HG03039 (cell line): ENCODE measurements around the gene LRP1B.
"Not testable (repeated sequence)": the region's sequence is repeated elsewhere in the genome, so short reads cannot be mapped to it uniquely, and the experiment has no call there.

Source experiments
- ATAC-seq: cut with Tn5 transposase; IDR thresholded peaks from one replicate; pipeline ENCODE4 v1.9.1; 2021; ENCODE audit warnings: mild to moderate bottlenecking, moderate library complexity; ENCODE audit not compliant: unreplicated experiment

LRP1B gene

DNA sequence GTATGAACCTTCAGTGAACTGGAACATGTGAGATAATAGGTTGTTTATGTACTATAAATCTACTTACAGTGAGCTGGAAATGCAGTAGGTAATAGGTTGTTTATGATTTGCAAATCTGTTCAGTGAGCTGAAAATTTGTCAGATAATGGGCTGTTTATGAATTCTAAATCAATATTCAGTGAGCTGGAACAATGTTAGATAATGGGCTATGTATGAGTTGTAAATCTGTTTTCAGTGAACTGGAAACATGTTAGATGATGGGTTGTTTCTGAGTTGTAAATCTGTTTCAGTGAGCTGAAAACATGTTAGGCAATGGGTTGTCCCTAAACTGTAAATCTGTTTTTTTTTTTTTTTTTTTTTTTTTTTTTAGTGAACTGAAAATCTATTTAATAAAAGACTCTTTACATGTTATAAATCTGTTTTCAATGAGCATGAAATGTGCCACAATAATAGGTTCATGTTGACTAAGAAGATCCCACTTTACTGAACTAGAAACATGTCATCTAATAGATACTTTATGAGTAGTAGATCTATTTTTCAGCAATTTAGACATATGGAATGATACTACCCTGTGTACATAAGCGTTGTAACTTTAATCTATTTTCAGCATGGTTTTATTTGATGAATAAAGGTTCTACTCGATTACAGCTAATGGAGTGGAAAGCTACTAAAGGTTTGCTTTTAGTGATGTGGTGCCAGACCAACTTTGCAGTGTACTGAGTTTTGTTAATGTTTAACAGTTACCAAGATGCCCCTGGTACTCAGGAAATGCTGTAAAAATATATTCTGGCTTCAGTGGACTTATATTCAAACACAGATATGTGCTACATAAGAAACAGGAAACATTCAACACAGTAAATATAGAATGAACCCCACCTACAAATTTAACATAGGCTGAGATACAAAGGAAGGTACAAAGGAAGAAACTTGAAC lies 1471.8 kb downstream of the LRP1B start:
- ATAC-seq = no peak

DNA sequence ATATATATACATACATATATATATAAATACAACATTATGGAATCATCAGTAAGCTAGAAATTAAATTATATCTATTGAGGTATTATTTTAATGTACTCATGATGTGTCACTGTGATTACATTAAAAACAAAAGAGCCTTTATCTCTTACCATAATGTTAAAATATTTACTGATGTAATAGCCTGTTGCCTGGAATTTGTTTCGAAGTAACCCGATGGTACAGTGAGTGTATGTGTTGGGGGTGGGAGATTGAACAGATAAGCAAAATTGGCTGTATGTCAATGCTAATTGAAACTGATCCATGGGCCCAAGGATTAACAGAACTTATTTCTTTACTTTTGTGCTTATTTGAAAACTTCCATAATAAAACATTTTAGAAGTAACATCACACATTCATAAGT lies 1473.2 kb downstream of the LRP1B start:
- ATAC-seq = no peak

DNA sequence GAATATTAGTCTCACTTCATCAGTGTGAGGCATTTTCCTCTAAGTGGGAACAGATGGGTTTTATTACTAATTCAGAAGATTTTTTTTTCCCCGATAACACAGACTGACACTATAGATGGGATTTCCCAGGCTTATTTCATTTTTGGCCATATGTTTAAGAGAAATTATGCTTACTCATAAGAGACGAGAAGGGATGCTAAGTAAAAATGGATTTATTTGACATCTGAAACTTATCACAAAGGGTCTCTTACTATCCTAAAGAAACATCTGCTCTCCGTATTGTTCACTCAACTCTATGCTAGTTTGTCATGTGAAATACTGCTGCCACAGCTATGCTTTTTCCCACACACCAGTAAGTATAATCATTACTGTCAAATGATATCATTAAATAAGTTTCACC lies 1476.3 kb downstream of the LRP1B start:
- ATAC-seq = no peak

DNA sequence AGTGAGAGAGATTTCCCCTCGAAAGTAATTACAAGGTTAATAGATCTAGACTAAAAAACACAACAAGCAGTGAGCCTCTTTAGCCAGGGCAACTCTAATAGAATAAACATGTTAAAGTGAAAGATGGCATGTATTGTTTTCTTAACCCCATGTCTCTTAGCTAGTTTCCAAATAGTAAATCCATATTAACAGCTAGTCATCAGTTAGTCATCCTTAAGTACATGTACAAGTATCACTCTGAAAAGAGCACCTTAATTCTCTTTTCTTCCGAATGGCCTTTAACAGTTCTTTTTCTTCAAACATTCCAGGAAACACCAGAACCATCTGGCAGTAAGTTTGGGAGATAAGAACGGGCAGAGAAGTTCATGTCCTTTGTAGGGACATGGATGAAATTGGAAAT lies 1480.0 kb downstream of the LRP1B start:
- no peak for ATAC-seq

DNA sequence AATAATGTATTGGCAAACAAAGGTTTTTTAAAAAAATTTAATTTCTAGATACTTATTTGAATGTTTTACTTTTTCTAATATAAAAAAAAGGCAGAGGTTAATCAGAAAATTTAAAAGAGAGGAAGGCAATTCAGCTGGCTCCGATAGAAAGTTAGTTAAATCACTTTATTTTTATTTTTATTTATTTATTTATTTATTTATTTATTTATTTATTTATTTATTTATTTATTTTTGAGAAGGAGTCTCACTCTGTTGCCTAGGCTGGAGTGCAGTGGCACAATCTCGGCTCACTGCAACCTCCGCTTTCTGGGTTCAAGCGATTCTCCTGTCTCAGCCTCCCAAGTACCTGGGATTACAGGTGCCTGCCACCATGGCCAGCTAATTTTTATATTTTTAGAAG lies 1480.7 kb downstream of the LRP1B start:
- ATAC-seq = not testable (repeated sequence)

DNA sequence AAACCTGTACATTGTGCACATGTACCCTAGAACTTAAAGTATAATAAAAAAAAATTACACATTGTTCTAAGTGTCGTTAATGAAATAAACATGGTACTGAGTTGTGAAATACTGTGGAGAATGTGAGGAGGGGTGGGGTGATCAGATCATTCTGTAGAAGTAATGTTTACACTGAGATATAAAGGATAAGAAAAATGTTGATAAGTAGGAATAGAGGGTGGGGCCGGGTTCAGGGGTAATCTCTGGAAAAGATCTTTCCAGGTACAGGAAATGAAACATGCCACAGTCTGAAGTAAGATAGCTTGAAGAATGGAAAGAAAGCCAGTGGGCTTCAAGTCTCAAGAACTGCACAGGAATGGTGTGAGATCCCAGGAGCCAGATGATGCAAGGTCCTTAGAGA lies 1482.4 kb downstream of the LRP1B start:
- no peak for ATAC-seq

DNA sequence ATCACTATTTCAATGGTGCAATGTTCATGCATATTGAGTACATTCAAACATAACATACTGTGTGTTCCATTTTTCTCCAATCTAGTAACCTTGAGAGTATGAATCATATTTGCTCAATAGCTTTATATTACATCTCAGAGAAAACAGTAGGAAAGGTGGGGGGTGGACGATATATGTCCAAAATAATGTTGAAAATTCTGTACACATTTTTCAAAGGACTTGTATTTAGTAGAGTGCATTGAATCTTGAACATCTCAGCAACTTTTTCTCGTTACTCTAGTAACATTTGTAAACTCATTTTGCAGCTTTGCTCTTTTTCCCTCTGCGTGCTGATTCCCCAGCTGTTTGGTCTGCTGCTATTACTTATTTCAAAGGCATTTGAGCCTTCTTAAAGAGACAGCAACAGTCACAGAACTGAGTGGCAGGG lies 1487.0 kb downstream of the LRP1B start:
- no peak for ATAC-seq

DNA sequence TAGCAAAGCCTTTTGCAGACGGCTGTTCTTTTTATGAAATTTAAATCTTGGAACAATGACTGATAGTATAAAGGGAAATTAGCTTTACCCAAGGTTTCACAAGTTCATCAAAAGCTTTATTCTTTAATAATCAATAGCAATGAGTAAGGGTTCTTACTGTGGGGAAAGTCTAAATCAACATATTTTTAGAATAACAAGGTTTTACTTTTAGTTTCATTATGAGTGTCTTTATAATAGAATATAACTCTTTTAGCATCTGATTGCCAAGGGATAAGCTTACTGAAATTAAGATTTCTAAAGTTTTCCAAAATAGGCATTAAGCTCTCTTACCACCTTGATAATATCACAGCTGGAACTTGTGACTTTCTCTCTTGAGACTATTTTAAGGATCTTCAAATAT lies 1489.7 kb downstream of the LRP1B start:
- ATAC-seq = no peak

DNA sequence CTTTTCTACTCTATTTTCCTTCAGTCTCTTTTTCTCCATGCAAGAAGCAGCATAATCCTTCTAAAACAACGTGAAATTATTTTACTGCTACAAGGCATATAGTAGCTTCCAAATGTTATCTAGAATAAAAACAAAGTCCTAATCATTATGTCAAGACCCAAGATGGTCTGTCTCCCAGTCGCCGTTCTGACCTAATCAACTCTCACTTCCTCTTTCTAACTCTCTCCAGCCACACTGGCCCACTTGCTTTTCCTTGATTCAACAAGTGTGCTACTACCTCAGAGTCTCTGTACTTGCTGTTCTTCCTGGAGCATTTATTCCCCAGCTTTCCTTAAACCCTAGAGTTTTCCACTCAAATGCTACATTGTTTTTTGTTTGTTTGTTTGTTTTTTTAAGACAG lies 1491.2 kb downstream of the LRP1B start:
- peak; percentile 79 for ATAC-seq

DNA sequence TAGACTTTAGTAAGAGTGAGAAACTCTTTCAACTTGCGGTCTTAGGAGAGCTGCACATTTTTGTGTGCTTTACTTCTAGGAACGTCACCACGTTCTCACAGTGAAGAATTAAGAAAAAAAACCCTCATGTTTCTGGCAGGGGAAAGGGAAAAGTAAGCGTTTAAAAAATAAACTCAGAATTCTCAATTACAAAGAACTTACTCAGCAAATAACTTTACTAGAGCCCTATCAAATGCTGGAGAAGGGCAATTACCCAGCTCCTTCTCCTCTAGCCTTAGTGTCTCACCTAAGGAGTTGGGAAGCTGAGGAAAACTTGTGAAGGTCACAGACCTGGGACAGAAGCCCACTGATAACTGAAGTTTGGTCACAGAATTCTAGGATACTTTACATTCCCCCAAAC lies 1500.3 kb downstream of the LRP1B start:
- ATAC-seq = no peak

DNA sequence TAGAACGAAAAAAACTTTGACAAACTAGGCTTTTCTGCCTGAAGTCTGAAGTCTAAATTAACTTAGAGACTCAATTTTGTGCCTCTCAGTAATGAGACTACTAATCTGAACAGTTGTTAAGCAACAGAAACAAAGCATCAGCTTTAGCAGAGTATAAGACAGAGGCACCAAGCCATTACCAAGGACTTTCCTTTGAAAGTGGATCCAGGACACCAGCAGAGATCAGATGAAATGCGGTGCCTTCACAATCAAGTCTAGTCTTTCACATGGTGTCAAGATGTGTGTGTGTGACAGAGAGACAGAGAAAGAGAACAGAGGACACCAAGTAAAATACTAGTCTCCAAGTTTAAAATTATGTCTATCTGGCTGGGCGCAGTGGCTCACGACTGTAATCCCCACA lies 1502.9 kb downstream of the LRP1B start:
- ATAC-seq = no peak

DNA sequence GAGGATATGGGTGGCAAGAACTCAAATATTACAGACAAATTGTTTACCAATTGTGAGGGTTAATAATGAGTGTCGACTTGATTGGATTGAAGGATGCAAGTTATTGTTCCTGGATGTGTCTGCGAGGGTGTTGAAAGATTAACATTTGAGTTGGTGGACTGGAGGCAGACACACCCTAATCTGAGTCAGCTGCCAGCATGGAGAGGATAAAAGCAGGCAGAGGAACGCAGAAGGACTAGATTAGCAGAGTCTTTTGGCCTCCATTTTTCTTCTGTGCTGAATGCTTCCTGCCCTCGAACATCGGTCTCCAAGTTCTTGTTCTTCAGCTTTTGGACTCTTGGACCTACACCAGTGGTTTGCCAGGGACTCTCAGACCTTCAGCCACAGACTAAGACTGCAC lies 1503.7 kb downstream of the LRP1B start:
- no peak for ATAC-seq

DNA sequence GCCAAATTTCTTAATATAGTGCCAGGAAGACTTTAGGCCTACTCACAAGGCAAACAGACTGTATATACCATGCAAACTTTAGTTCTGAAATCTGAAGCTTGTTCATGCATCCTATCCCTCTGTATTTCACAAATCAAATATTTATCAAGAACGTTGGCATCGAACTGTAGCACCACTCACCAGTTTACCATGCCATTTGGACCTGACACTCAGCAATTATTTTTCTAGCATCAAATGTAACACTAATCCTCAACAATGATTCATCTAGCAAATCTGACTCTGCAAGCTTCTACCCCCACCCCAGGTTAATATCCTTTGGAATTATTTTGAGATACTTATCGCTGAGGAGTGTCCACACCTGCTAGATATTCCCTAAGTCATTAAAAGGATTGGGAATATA lies 1506.6 kb downstream of the LRP1B start:
- no peak for ATAC-seq

DNA sequence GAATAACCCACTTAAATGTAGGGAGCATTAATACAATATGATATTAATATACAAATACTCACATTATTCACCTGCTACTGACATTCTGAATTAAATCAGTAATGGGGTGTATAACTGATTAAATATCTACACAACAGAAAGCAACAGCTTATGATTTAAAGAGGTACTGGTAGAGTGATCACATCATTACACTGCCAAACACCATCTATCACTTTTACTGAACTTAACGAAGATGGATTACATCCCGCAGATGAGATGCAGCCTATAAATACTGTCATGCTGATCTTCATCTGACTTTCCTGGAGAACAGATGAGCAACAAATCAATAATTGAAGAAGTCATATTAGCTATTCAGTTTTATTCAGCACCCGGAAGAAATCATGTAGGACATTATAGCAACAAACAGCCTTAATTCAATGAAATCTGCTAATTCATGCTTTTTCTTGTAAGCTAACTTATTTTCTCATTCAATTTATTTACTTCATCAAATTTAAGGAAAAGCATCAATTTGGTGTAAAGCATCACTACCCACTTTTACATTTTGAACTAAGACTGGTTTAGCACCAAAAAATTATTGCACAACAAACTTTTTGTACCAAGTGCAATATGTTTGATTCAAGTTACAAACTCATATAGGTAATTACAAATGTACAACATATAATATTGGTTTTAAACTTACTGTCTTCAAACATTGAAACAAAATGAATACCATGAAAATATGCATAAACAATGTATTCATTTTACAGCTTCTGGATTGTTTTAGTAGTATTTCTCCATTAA lies 1509.0 kb downstream of the LRP1B start:
- ATAC-seq = no peak

DNA sequence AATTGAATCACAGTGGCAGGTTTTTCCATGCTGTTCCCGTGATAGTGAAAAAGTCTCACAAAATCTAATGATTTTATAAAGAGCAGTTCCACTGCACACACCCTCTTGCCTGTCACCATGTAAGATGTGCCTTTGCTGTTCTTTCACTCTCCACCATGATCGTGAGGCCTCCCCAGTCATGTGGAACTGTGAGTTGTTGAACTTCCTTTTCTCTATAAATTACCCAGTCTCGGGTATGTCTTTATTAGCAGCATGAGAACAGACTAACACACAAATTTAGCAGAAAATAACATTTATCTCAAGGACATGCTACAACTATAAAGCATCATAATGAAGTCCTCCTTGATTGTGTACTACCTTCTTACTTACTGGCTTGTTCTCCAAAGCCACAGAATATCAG lies 1526.0 kb downstream of the LRP1B start:
- no peak for ATAC-seq

DNA sequence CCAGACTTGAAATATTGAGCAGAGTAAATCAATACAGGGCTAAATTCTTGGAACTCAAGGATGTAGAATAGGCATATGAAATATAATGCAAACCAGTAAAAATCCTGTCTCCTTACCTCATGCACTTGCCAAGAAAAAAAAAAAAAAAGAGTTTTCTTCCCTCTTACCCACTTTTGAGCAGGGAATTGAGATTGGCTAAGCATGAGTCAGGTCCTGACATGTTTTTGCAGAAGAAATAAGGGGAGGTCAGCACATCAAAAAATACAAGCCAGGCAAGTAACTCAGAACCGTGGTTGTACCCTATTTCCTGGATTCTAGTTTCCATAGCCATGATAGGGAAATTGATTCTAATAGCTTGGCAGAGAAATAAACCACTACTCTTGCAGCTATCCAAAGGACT lies 1526.7 kb downstream of the LRP1B start:
- no peak for ATAC-seq

DNA sequence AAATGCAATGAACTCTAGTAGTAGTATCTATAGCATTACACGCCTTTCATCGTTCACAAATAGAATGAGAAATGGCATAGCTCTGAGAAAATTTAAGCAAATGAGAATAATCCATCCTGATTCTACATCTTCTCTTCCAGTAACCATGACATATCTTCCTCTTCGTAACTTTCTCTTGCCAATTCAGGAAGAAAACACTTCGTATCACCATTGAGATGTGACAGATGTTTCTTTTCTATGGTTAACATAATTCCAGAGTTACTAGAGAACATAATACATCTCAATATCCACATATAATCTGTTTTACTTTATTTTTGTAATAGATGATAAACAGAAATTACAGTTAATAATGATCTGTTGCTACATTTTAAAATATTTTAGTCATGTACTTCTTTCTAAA lies 1527.4 kb downstream of the LRP1B start:
- no peak for ATAC-seq

DNA sequence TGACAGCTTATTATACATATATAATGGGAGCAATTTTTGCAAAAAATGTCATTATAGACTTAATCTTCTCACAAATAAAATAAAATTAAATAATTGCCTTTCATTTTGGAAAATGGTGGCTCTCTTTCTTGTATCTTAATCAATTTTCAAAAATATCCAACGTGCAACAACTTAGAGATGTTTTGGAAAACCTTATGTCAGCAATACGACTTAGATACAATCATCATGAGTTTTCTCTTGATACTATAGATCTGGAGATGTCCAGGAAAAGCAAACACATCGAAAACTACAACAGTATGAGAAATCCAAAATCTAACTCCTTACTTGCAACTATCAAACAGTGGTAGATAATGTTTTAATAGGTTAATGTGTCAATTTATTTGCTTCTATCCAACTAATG lies 1529.0 kb downstream of the LRP1B start:
- no peak for ATAC-seq

DNA sequence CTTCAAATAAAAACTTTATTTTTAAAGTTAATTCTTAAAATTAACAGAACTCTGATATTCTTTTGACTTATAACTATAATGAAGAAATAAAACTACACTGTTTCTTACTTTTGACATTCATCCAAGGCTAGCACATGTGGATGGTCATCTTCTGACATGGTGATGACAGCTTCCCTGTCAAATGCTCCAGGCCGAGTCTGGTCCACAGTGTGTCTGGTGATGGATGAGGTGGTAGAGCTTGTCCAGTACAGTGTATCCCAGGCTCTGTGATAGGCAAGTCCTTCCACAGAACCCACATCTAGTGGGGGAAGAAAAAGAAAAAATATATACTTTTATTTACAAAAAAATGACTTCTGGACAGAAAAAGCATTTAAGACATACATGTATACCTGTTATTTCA lies 1529.5 kb downstream of the LRP1B start:
- ATAC-seq = no peak

DNA sequence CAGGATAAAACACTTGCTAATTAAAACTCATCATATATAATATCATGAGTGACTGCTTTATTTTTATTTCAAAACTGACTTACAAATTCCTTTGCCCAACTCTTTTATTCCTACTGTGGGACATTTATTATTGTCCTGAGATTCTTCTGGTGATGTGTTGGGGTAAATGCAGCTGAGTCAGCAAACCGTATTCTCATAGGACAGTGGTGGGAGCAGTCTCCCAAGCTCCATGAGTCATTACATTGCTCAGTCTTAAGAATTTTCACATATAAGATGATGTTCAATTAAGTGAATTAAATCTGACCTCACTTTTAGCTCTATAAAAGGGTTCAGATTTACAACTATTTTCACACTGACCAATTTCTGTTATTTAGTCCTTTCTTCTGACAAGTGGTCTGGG lies 1530.7 kb downstream of the LRP1B start:
- ATAC-seq = no peak

DNA sequence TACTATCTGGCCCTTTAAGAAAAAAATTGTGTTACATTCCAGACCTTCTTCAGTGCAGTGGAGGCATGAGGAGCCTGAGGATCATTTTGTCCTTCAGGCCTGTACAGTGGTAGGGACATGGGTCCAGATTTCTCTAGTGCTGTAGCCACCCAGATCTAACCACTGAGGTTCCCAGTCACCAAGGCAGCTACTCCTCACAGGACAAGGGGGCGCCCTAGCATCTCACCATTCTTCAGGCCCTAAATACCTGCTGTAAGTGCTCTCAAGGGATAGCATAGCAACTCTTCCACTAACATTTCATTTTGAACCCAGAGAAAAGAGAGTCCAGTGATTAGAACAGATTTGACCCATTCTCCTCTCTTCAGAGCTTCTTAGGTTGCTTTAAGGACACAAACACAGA lies 1533.0 kb downstream of the LRP1B start:
- ATAC-seq = no peak

DNA sequence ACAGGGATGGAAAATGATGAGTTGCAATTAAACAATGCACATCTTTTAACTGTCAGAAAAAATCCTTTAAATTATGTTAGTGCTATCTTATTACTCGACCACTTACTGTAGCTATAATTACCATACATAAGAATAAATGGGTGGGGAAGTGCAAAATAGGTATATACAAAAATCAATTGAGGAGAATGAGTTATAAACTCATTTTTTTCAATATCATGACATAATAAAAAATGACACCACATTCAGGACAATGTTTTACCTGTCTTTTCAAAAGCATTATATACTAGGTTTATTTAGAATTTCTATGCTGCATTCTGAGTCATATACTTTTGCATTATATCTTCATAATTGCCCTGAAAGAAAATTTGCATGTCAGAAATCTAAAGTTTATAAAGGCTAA lies 1533.6 kb downstream of the LRP1B start:
- no peak for ATAC-seq
